HEK293 (cell line): ENCODE data around the gene ANKRD49.

Source experiments
- TSHZ1 ChIP-seq: fragments of 450-650 bp; formaldehyde crosslinking; IDR thresholded peaks from 2 replicates; pipeline ENCODE4 v1.5.1; 2016; ENCODE audit warnings: missing biosample characterization, missing genetic modification characterization, borderline replicate concordance
- ZNF776 ChIP-seq: fragments of 450-650 bp; formaldehyde crosslinking; IDR thresholded peaks from 2 replicates; pipeline ENCODE4 v1.5.0; 2017; ENCODE audit warnings: missing biosample characterization, missing genetic modification characterization, borderline replicate concordance
- TF ChIP-seq, protein P1 (sequence below): fragments of 450-650 bp; formaldehyde crosslinking; IDR thresholded peaks from 2 replicates; pipeline ENCODE4 v1.5.1; 2016; ENCODE audit warnings: missing biosample characterization, missing genetic modification characterization

DNA sequence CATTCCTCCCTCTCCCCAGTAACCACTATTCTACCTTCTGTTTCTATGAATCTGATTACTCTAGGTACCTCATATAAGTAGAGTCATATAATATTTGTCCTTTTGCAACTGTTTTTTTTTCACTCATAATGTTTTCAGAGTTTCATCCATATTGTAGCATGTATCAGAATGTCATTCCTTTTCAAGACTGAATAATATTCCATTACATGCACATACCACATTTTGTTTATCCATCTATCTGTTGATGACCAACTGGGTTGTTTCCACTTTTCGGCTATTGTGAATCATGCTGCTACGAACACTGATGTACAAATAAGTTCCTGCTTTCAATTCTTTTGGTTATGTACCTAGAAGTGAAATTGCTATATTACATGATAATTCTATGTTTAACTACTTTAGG, 40.8 kb upstream of the ANKRD49 start:
- TF ChIP-seq, protein P1, sequence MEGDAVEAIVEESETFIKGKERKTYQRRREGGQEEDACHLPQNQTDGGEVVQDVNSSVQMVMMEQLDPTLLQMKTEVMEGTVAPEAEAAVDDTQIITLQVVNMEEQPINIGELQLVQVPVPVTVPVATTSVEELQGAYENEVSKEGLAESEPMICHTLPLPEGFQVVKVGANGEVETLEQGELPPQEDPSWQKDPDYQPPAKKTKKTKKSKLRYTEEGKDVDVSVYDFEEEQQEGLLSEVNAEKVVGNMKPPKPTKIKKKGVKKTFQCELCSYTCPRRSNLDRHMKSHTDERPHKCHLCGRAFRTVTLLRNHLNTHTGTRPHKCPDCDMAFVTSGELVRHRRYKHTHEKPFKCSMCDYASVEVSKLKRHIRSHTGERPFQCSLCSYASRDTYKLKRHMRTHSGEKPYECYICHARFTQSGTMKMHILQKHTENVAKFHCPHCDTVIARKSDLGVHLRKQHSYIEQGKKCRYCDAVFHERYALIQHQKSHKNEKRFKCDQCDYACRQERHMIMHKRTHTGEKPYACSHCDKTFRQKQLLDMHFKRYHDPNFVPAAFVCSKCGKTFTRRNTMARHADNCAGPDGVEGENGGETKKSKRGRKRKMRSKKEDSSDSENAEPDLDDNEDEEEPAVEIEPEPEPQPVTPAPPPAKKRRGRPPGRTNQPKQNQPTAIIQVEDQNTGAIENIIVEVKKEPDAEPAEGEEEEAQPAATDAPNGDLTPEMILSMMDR (tag by site-specific recombination): no peak
- TF ChIP-seq ZNF776 (tag by site-specific recombination) (no peak), TSHZ1 (no peak)
